Memory B cell (primary cell): ENCODE measurements around the gene CUL5.

ENCODE experiments used
- ATAC-seq: fragments of 150-1000 bp; cut with Tn5 transposase; 2 replicates; pipeline ENCODE4 v1.10.0; 2021; ENCODE audit warnings: low read depth, mild to moderate bottlenecking, moderate library complexity
- DNase-seq, 2 donors: peaks; one replicate each; pipeline ENCODE4 v3.0.0; 2022; ENCODE audit warnings: low spot score in 2 of 2
- H3K27ac Mint-ChIP-seq: one replicate; pipeline ENCODE4 v1.8.0; 2022; ENCODE audit warnings: mild to moderate bottlenecking, moderate library complexity, mixed read lengths
- H3K27me3 Mint-ChIP-seq: one replicate; pipeline ENCODE4 v1.8.0; 2022; ENCODE audit warnings: mixed read lengths
- H3K36me3 Mint-ChIP-seq: one replicate; pipeline ENCODE4 v1.8.0; 2022; ENCODE audit warnings: mild to moderate bottlenecking, mixed read lengths
- H3K4me1 Mint-ChIP-seq: one replicate; pipeline ENCODE4 v1.8.0; 2022; ENCODE audit warnings: mixed read lengths
- H3K4me3 Mint-ChIP-seq: one replicate; pipeline ENCODE4 v1.8.0; 2022; ENCODE audit warnings: mild to moderate bottlenecking, moderate library complexity, mixed read lengths
- H3K9me3 Mint-ChIP-seq: one replicate; pipeline ENCODE4 v1.8.0; 2022; ENCODE audit warnings: mixed read lengths

The CUL5 gene

DNA sequence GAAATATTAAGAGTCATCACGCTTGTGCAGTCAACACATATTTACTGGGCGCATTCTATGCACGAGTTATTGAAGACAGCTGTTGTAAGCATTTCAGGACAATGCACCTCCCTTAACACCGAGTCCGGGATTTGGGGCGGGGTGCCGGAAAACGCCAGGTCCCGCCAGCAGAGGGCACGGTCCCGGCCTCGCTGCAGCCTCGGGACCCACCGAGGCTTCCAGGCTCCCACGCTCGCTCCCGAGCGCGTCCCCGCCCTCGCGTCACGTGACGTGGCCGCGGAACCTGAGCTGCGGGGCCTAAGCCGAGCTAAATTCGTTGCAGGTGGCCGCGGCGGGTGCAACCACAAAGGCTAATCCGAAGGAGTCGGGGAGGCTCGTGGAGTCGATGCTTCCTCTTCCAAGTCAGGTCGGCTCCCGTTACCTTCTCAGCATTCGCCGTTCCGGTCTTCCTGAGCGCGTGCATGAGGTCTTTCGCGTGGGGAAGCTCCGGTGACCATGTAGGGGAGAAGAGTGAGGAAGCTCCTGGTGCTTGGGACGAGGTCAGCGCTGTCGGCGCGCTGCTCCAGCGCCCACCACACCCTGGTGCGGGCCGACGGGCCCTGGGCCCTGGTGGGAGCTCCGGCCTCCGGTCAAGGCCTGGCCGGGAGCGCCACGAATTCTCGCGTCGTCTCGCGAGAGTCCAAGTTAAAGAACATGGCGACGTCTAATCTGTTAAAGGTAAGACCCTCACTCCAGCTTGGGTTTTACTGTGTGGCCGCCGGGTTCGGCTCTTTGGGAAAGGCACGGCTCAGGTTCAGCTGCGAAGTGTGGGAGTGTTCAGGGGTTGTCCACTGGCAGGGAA lies at the start of gene CUL5:
Gene CUL5, plus strand, starts transcription at position 243 of the 841 bp plus-strand sequence. Its CDS starts 451 bp downstream, at position 694.
- ATAC-seq, result peak; percentile 87
- Mint-ChIP-seq H3K4me3 (peak within 1 kb of the TSS; percentile 94), H3K27ac (peak within 1 kb of the TSS; percentile 99), H3K4me1 (peaks cover 11% of the 10 kb centered on the region), H3K27me3 (no peaks in the 10 kb centered on the region), H3K36me3 (no peaks in the 10 kb centered on the region), H3K9me3 (no peaks in the 10 kb centered on the region)
- DNase-seq, result peak; percentile 90 to 94

- Mint-ChIP-seq H3K4me3 (no peak overlapping the region), H3K36me3 (peaks cover 7% of the 10 kb centered on the region), H3K9me3 (no peaks in the 10 kb centered on the region), H3K27ac (peak overlapping the region; percentile 50), H3K27me3 (no peaks in the 10 kb centered on the region), H3K4me1 (peaks cover 6% of the 10 kb centered on the region)
- no peak for ATAC-seq
- no peak for DNase-seq
Measured at GRCh38 chr11:107961480-107961879, 47.2 kb upstream of the CUL5 start.

DNA sequence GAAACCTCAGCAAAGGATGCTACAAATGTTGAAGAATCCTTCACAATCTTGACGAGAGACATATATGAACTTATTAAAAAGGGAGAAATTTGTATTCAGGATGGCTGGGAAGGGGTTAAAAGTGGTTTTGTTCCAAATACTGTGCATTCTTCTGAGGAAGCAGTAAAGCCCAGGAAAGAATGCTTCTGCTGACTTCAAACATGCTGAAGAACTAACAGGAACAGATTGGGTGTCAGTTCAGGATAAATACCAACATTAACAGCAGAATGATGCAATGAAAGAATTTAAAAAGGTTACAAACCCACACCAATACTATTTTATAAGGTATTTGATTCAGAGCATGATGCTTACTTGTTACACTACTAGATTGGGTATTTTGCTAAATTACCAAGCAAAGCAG lies 46.5 kb upstream of the CUL5 start:
- no peaks in the 10 kb centered on the region for H3K27me3 Mint-ChIP-seq
- H3K27ac Mint-ChIP-seq, result no peak overlapping the region
- no peaks in the 10 kb centered on the region for H3K9me3 Mint-ChIP-seq
- H3K36me3 Mint-ChIP-seq, result peaks cover 7% of the 10 kb centered on the region
- DNase-seq (no peak), ATAC-seq (no peak)
- H3K4me1 Mint-ChIP-seq, result peaks cover 3% of the 10 kb centered on the region
- no peak overlapping the region for H3K4me3 Mint-ChIP-seq

GRCh38 chr11:107963091-107963490 lies 45.6 kb upstream of the CUL5 start:
- H3K27ac Mint-ChIP-seq, result no peak overlapping the region
- no peak for DNase-seq
- no peaks in the 10 kb centered on the region for H3K9me3 Mint-ChIP-seq
- H3K36me3 Mint-ChIP-seq, result peaks cover 7% of the 10 kb centered on the region
- no peak overlapping the region for H3K4me3 Mint-ChIP-seq
- H3K27me3 Mint-ChIP-seq, result no peaks in the 10 kb centered on the region
- peaks cover 3% of the 10 kb centered on the region for H3K4me1 Mint-ChIP-seq
- ATAC-seq, result no peak

GRCh38 chr11:107969219-107969618 lies 39.5 kb upstream of the CUL5 start:
- Mint-ChIP-seq H3K9me3 (no peaks in the 10 kb centered on the region), H3K27ac (no peak overlapping the region), H3K36me3 (no peaks in the 10 kb centered on the region), H3K27me3 (no peaks in the 10 kb centered on the region), H3K4me3 (no peak overlapping the region), H3K4me1 (no peaks in the 10 kb centered on the region)
- ATAC-seq, result no peak
- no peak for DNase-seq

- no peak for DNase-seq
- H3K9me3 Mint-ChIP-seq, result no peaks in the 10 kb centered on the region
- H3K4me3 Mint-ChIP-seq, result no peak overlapping the region
- ATAC-seq, result no peak
- no peak overlapping the region for H3K27ac Mint-ChIP-seq
- no peaks in the 10 kb centered on the region for H3K4me1 Mint-ChIP-seq
- H3K36me3 Mint-ChIP-seq, result no peaks in the 10 kb centered on the region
- H3K27me3 Mint-ChIP-seq, result no peaks in the 10 kb centered on the region
Measured at GRCh38 chr11:107970049-107970448, 38.6 kb upstream of the CUL5 start.

GRCh38 chr11:107973641-107974040 lies 35.1 kb upstream of the CUL5 start:
- Mint-ChIP-seq H3K4me3 (no peak overlapping the region), H3K4me1 (no peaks in the 10 kb centered on the region), H3K27me3 (no peaks in the 10 kb centered on the region), H3K27ac (no peak overlapping the region), H3K9me3 (no peaks in the 10 kb centered on the region), H3K36me3 (no peaks in the 10 kb centered on the region)
- DNase-seq (no peak), ATAC-seq (no peak)

DNA sequence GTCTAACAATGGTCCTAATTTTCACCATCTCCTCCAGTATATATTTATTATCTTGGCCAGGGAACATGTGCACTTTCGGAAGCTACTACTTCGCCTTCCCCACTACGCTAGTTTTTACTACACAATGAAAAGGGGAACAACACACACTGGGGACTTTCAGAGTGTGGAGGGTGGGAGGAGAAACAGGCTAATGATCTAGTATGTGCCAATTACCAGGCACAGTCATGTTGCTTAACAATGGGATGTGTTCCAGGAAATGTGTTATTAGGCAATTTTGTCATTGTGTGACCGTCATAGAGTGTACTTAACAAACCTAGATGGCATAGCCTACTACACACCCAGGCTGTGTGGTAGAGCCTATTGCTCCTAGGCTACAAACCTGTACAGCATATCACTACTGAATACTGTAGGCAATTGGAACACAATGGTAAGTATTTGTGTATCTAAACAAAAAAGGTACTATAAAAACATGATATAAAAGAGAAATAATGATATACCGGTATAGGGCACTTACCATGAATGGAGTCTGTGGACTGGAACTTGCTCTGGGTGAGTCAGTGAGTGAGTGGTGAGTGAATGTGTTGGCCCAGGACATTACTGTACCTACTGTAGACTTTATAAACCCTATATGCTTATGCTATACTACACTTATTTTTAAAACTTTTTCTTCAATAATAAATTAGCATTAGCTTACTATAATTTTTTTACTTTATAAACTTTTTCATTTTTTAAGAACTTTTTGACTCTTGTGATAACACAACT lies 20.1 kb upstream of the CUL5 start:
- peaks cover 9% of the 10 kb centered on the region for H3K27me3 Mint-ChIP-seq
- ATAC-seq (peak; percentile 61), DNase-seq (no peak)
- peaks cover 2% of the 10 kb centered on the region for H3K4me1 Mint-ChIP-seq
- no peaks in the 10 kb centered on the region for H3K9me3 Mint-ChIP-seq
- no peak overlapping the region for H3K27ac Mint-ChIP-seq
- H3K4me3 Mint-ChIP-seq, result no peak overlapping the region
- H3K36me3 Mint-ChIP-seq, result peaks cover 2% of the 10 kb centered on the region

DNA sequence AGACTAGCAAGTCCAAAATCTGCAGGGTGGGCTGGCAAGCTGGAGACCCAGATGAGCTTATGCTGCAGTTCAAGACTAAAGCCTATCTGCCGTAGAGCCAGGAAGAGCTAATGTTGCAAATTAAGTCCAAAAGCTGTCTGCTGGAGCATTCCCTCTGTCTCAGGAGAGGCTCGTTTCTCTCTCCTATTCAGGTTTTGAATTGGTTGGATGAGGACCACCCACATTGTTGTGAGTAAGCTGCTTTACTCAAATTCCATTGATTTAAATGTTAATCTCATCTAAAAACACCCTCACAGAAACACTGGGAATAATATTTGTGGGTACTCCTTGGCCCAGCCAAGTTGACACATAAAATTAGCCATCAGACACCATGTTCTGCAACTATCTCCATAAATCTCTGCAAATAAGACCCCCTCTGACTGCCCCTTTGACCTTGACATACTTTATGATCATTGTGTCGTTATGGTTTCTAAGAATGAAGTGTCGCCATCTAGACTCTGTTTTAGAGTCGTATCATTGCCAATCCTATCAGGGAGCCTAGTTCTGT lies 16.8 kb upstream of the CUL5 start:
- Mint-ChIP-seq H3K4me3 (no peak overlapping the region), H3K36me3 (peaks cover 2% of the 10 kb centered on the region), H3K27ac (no peak overlapping the region), H3K9me3 (no peaks in the 10 kb centered on the region), H3K4me1 (peaks cover 2% of the 10 kb centered on the region), H3K27me3 (peaks cover 13% of the 10 kb centered on the region)
- DNase-seq (no peak), ATAC-seq (no peak)

- Mint-ChIP-seq H3K27me3 (peaks cover 11% of the 10 kb centered on the region), H3K4me1 (no peaks in the 10 kb centered on the region), H3K4me3 (no peak overlapping the region), H3K9me3 (no peaks in the 10 kb centered on the region), H3K27ac (no peak overlapping the region), H3K36me3 (no peaks in the 10 kb centered on the region)
- ATAC-seq (no peak), DNase-seq (no peak)
Measured at GRCh38 chr11:107996006-107996776, 12.5 kb upstream of the CUL5 start.

DNA sequence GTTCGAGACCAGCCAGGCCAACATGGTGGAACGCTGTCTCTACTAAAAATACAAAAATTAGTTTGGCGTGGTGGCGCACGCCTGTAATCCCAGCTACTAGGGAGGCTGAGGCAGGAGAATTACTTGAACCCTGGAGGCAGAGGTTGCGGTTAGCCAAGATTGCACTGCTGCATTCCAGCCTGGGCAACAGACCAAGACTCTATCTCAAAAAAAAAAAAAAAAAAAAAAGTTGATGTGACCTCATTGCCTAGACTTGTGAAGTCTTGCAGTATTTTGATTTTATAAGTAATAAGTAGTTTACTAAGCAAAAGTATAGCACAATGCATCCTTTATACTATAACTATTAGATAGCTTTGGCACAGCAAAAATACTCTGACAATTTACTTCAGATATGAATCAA lies 9.9 kb upstream of the CUL5 start:
- ATAC-seq, result no peak
- no peaks in the 10 kb centered on the region for H3K9me3 Mint-ChIP-seq
- peaks cover 5% of the 10 kb centered on the region for H3K27me3 Mint-ChIP-seq
- no peaks in the 10 kb centered on the region for H3K4me1 Mint-ChIP-seq
- no peaks in the 10 kb centered on the region for H3K36me3 Mint-ChIP-seq
- no peak overlapping the region for H3K4me3 Mint-ChIP-seq
- no peak overlapping the region for H3K27ac Mint-ChIP-seq
- DNase-seq, result no peak

DNA sequence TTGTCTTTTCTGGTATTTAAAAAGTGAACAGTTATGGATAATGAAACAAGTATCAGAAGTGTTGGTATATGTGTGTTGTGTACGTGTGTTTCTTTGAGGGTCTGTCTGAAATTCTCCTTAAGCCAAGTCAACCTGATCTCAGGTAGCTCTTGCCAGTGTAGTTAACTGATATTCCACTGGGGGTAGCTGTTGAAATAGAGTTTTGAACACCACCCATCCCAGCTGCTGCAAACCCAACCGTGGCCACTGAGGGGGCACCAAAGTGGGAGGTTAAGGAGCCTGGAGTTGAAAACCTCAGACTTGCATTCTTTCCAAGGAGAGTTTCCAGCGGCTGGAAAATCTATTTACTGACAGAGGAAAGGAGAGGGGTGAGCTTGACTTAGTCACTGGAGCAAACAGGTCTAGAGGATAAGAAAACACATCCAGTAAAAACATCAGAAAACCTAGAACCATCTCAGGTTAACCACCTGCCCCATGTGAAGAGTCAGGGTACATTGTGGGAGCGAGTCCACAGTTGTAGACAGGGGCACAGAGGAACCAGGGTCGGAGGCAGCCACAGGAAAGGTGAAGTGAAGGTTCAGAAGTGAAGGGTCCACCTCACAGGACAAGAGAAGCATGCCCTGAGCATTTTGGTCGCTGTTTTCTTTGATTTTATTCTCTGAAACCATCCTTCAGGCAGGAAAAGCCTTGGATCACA lies 8.8 kb upstream of the CUL5 start:
- Mint-ChIP-seq H3K27ac (no peak overlapping the region), H3K36me3 (no peaks in the 10 kb centered on the region), H3K4me1 (no peaks in the 10 kb centered on the region), H3K9me3 (no peaks in the 10 kb centered on the region), H3K27me3 (peaks cover 2% of the 10 kb centered on the region), H3K4me3 (no peak overlapping the region)
- DNase-seq (no peak), ATAC-seq (peak; percentile 87)

- no peaks in the 10 kb centered on the region for H3K4me1 Mint-ChIP-seq
- no peak overlapping the region for H3K4me3 Mint-ChIP-seq
- ATAC-seq (no peak), DNase-seq (no peak)
- no peak overlapping the region for H3K27ac Mint-ChIP-seq
- H3K9me3 Mint-ChIP-seq, result no peaks in the 10 kb centered on the region
- no peaks in the 10 kb centered on the region for H3K36me3 Mint-ChIP-seq
- peaks cover 1% of the 10 kb centered on the region for H3K27me3 Mint-ChIP-seq
Measured at GRCh38 chr11:108002476-108002875, 6.2 kb upstream of the CUL5 start.
